Epithelial cell of proximal tubule (primary cell): ENCODE measurements around the gene GPR150. TPM values are rescaled to one million over a fixed set of nuclear protein-coding genes. Genes with fewer than 3 reads are reported as not detected.

Source experiments
- DNase-seq: peaks from one replicate; pipeline ENCODE4 v3.0.0-alpha.2; 2011; ENCODE audit warnings: low read depth
- H3K4me3 ChIP-seq: 2 replicates; pipeline ENCODE4 v1.5.1; 2011; ENCODE audit warnings: low read depth, mild to moderate bottlenecking, low read length
- total RNA-seq: library from RNA; depleted of rRNA; stranded (reverse); fragments of >200 nt; gene quantifications from 2 replicates; pipeline ENCODE4 v1.2.3, GENCODE V29; 2015
- TF ChIP-seq, protein P1 (sequence below): conservative IDR thresholded peaks from 2 replicates; pipeline ENCODE4 v1.5.1; 2012; ENCODE audit warnings: low read depth, mild to moderate bottlenecking, low read length

The GPR150 gene
- total RNA-seq, 1 donor from 2014 or later: 0.58 TPM

GRCh38 chr5:95599252-95599651 lies 20.6 kb upstream of the GPR150 start:
- H3K4me3 ChIP-seq: no peak overlapping the region
- DNase-seq: no peak
- TF ChIP-seq, protein P1, sequence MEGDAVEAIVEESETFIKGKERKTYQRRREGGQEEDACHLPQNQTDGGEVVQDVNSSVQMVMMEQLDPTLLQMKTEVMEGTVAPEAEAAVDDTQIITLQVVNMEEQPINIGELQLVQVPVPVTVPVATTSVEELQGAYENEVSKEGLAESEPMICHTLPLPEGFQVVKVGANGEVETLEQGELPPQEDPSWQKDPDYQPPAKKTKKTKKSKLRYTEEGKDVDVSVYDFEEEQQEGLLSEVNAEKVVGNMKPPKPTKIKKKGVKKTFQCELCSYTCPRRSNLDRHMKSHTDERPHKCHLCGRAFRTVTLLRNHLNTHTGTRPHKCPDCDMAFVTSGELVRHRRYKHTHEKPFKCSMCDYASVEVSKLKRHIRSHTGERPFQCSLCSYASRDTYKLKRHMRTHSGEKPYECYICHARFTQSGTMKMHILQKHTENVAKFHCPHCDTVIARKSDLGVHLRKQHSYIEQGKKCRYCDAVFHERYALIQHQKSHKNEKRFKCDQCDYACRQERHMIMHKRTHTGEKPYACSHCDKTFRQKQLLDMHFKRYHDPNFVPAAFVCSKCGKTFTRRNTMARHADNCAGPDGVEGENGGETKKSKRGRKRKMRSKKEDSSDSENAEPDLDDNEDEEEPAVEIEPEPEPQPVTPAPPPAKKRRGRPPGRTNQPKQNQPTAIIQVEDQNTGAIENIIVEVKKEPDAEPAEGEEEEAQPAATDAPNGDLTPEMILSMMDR: no peak

GRCh38 chr5:95600557-95600956 lies 19.3 kb upstream of the GPR150 start:
- DNase-seq: no peak
- no peak overlapping the region for H3K4me3 ChIP-seq
- TF ChIP-seq, protein P1: no peak

DNA sequence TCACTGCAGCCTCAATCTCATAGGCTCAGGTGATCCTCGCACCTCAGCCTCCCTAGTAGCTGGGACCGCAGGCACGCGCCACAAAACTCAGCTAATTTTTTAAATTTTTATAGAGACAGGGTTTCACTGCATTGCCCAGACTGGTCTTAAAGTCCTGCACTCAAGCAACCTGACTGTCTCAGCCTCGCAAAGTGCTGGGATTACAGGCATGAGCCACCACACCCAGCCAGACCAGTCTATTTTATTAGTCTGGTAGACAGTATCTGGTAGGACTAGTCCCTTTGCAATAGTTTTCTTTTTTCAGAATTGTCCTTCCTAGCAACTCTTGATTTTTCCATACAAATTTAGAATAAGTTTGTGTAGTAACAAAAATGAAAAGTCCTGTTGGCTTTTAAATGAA lies 14.1 kb upstream of the GPR150 start:
- no peak for DNase-seq
- TF ChIP-seq, protein P1: no peak

DNA sequence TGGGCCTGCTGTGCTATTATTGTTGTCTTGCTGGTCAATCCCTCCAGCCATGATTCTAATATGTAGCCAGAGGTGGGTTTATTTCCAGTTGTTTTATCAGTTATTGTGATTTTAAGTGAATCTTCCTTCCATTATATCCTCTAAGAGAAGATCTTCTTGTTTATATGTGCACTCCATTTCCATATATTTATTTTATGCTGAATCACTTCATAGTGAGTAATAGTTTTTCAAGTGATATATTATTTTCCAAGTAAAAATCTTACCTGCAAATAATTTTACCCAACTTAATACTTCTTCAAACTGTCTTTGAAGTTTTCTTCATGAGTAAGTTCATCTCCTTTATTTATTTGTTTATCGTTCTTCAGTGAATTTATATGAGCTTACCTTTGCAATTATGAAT lies 13.5 kb upstream of the GPR150 start:
- H3K4me3 ChIP-seq: no peak overlapping the region
- TF ChIP-seq, protein P1: no peak
- no peak for DNase-seq

More for the DNA sequence above, 14.1 kb upstream of the GPR150 start:
- H3K4me3 ChIP-seq: no peak overlapping the region

GRCh38 chr5:95609711-95610110 lies 10.2 kb upstream of the GPR150 start:
- TF ChIP-seq, protein P1: no peak
- H3K4me3 ChIP-seq: no peak overlapping the region
- no peak for DNase-seq

- TF ChIP-seq, protein P1: no peak
Measured at GRCh38 chr5:95610546-95610945, 9.3 kb upstream of the GPR150 start.

DNA sequence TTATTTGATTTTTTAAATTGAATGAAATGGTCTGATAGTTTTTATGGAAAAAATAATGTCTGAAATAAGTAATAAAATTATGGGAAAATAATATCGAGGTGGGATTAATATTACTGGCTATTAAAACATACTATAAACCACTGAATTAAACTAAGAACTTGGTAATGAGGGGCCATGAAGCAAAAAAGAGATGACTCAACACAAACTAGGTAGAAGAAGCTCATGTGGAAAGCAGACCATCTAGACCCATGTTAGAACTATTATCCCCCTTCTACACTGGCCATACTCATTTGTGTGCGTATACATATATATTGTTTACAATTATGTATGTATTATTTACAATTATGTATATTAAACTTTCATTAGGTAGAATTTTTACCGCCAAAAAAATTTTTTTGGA lies 8.5 kb upstream of the GPR150 start:
- no peak overlapping the region for H3K4me3 ChIP-seq
- DNase-seq: no peak
- TF ChIP-seq, protein P1: no peak

More at GRCh38 chr5:95610546-95610945, 9.3 kb upstream of the GPR150 start:
- H3K4me3 ChIP-seq: no peak overlapping the region
- DNase-seq: no peak
